ENCODE measurements around the gene MRPL32.
"Not testable (repeated sequence)": the region's sequence is repeated elsewhere in the genome, so short reads cannot be mapped to it uniquely, and the experiment has no call there.

Gene MRPL32

GRCh38 chr7:42931834-42932651 is at the start of gene MRPL32, which contains the start of gene PSMA2:
TSS of gene MRPL32 (plus strand) at chr7:42932376. CDS start at chr7:42932387, 11 bp downstream.
TSS of gene PSMA2 (minus strand) at chr7:42932174. CDS start at chr7:42932158, 16 bp downstream.
- FAIRE-seq = peak; percentile 97

GRCh38 chr7:42883950-42884349 is 48.2 kb upstream of the MRPL32 start:
- FAIRE-seq = no peak

GRCh38 chr7:42885183-42885582 is 47.0 kb upstream of the MRPL32 start:
- FAIRE-seq = not testable (repeated sequence)

GRCh38 chr7:42886129-42886528 is 46.0 kb upstream of the MRPL32 start:
- FAIRE-seq = peak; percentile 55

GRCh38 chr7:42886893-42887505 is 45.2 kb upstream of the MRPL32 start:
- FAIRE-seq = no peak

GRCh38 chr7:42893346-42894240 is 38.6 kb upstream of the MRPL32 start:
- FAIRE-seq = no peak

GRCh38 chr7:42900842-42901241 is 31.3 kb upstream of the MRPL32 start:
- FAIRE-seq = no peak

GRCh38 chr7:42902331-42902730 is 29.8 kb upstream of the MRPL32 start:
- FAIRE-seq = no peak

GRCh38 chr7:42906181-42906580 is 26.0 kb upstream of the MRPL32 start:
- FAIRE-seq = no peak

- no peak for FAIRE-seq
These were observed 24.9 kb upstream of the MRPL32 start for GRCh38 chr7:42907316-42907715.

GRCh38 chr7:42910306-42910705 is 21.9 kb upstream of the MRPL32 start:
- no peak for FAIRE-seq

- FAIRE-seq = no peak
These were observed 20.4 kb upstream of the MRPL32 start, which contains the start of gene C7orf25 for GRCh38 chr7:42911454-42912447. TSS of gene C7orf25 (minus strand) at chr7:42912070. CDS start at chr7:42910900, 1,170 bp downstream.

- no peak for FAIRE-seq
These were observed 18.6 kb upstream of the MRPL32 start for GRCh38 chr7:42913591-42913990.

- no peak for FAIRE-seq
These were observed 18.2 kb upstream of the MRPL32 start for GRCh38 chr7:42914009-42914408.

GRCh38 chr7:42914421-42915045 is 17.6 kb upstream of the MRPL32 start:
- FAIRE-seq = no peak

- FAIRE-seq = no peak
These were observed 16.8 kb upstream of the MRPL32 start for GRCh38 chr7:42915356-42915755.

GRCh38 chr7:42922017-42922753 is 10.0 kb upstream of the MRPL32 start:
- FAIRE-seq = no peak

- FAIRE-seq = no peak
These were observed 7.8 kb upstream of the MRPL32 start for GRCh38 chr7:42924223-42924838.

GRCh38 chr7:42925630-42926029 is 6.5 kb upstream of the MRPL32 start:
- FAIRE-seq = no peak

GRCh38 chr7:42926204-42926603 is 6.0 kb upstream of the MRPL32 start:
- no peak for FAIRE-seq

All from islet of Langerhans (tissue), 1 donor.